ENCODE data around the gene BST2. TPM values are rescaled to one million over a fixed set of nuclear protein-coding genes. Genes with fewer than 3 reads are reported as not detected.
A peak's percentile ranks its signal among the peaks of the same experiment; 100 is the strongest.

BST2 gene
- polyA plus RNA-seq, 3 donors = 225 to 284 (median 272) TPM

DNA sequence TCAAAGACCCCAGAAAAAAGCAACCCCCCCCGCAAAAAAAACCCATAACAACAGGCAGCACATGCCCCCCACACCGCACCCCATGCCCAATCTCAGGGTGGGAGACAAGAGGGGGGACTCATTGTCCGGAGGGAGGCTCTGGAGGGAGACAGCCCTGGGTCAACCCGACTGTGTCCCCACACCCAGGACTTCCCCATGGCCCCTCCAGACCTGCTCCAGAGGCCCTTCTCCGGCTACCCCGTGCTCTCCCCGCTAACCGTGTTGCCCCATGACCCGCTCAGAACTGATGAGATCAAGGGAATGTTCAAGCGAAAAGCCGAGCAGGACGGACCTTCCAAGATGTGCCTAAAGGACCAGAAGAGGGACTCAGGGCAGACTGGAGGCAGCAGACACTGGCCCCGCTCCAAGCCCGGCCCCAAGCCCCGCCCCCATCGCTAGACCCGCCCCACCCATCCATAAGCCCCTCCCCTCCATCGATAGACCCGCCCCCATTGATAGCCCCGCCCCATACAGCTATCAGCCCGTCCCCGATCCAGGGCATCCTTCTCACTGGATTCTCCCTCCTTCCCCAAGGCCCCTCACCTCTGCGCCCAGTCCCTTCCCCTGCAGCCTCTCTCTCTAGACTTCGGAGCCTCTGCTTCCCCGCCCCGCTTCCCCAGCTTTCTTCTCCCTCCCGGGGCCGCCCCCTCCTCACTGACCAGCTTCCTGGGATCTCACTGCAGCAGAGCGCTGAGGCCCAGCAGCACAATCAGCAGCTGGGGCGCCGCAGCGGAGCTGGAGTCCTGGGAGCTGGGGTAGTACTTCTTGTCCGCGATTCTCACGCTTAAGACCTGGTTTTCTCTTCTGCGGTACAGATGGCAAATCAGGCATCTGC lies 2.2 kb downstream of the BST2 start:
- H4K20me1 ChIP-seq (ENCODE audit: insufficient read depth, low read length) = peaks cover 31% of the 10 kb centered on the region
- intact Hi-C loops (cut with micrococcal nuclease) = no loop called here
- Mint-ChIP-seq H3K9me3 (peaks cover 0 to 3% (median 0%) of the 10 kb centered on the region in 7 donors), H3K27me3 (ENCODE audit: low read depth in 3 of 3) (peaks cover 0 to 1% (median 0%) of the 10 kb centered on the region in 3 donors), H3K4me3 (peak overlapping the region; percentile 90 to 94), H3K36me3 (peaks cover 22 to 49% of the 10 kb centered on the region in 2 donors), H3K4me1 (peaks cover 42% of the 10 kb centered on the region), H3K27ac (peak overlapping the region in 4 of 7 donors; percentile 35 to 69 (median 54))
- H3K27ac ChIP-seq (ENCODE audit: low read depth in 1 of 2, low read length in 2 of 2) = no peak overlapping the region
- peaks cover 59% of the 10 kb centered on the region for H3K79me2 ChIP-seq (ENCODE audit: insufficient read depth, low read length)
- no peaks in the 10 kb centered on the region for H3K27me3 ChIP-seq (ENCODE audit: control insufficient read depth in 2 of 2, insufficient read depth in 2 of 2, low read length in 2 of 2)
- peak overlapping the region in 1 of 3 experiments; percentile 93 for H3K4me3 ChIP-seq (replicated peaks in 1 of 3; ENCODE audit: low read depth in 2 of 3, low read length in 3 of 3)
- H3K4me1 ChIP-seq (ENCODE audit: control insufficient read depth in 1 of 2, insufficient read depth in 2 of 2, low read length in 2 of 2) = peaks cover 39 to 50% of the 10 kb centered on the region in 2 donors
- TF ChIP-seq, protein P1, sequence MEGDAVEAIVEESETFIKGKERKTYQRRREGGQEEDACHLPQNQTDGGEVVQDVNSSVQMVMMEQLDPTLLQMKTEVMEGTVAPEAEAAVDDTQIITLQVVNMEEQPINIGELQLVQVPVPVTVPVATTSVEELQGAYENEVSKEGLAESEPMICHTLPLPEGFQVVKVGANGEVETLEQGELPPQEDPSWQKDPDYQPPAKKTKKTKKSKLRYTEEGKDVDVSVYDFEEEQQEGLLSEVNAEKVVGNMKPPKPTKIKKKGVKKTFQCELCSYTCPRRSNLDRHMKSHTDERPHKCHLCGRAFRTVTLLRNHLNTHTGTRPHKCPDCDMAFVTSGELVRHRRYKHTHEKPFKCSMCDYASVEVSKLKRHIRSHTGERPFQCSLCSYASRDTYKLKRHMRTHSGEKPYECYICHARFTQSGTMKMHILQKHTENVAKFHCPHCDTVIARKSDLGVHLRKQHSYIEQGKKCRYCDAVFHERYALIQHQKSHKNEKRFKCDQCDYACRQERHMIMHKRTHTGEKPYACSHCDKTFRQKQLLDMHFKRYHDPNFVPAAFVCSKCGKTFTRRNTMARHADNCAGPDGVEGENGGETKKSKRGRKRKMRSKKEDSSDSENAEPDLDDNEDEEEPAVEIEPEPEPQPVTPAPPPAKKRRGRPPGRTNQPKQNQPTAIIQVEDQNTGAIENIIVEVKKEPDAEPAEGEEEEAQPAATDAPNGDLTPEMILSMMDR (IDR thresholded peaks at IDR 0.05) = no peak
- WGBS (ENCODE audit: insufficient coverage) = 74% methylated on average over 20 of the region's 36 CpGs
- no peaks in the 10 kb centered on the region for H3K9me3 ChIP-seq (replicated peaks in 1 of 2; ENCODE audit: control insufficient read depth in 1 of 2, insufficient read depth in 1 of 2, low read length in 2 of 2)
- no peak overlapping the region for H2AFZ ChIP-seq (ENCODE audit: insufficient read depth, low read depth, low read length, poor library complexity, severe bottlenecking)
- peaks cover 23 to 36% of the 10 kb centered on the region in 2 donors for H3K36me3 ChIP-seq (replicated peaks in 1 of 2; ENCODE audit: control insufficient read depth in 1 of 2, insufficient read depth in 2 of 2, low read length in 2 of 2)
- H3K9ac ChIP-seq (ENCODE audit: insufficient read depth, low read length, poor library complexity, severe bottlenecking) = peak overlapping the region; percentile 85
- peak in 1 of 3 donors; percentile 36 for DNase-seq
- H3K4me2 ChIP-seq (replicated peaks; ENCODE audit: extremely low read depth, low read length, poor library complexity, severe bottlenecking) = peak overlapping the region; percentile 98

DNA sequence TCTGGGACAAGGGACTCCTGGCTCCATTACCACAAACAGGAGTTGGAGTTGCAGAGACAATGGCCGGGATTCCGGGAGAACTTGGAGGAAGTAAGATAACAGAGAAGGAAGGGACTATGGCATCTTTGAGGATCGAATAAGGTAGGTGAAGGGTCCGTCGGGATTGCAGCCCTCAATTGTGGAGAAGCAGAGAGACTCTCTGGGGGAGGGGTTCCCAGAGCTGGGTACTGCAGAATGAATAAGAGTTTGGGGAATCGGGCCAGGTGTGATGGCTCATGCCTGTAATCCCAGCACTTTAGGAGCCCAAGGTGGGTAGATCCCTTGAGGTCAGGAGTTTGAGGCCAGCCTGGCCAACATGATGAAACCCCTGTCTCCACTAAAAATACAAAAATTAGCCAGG lies 3.8 kb downstream of the BST2 start:
- H3K4me3 Mint-ChIP-seq = no peak overlapping the region
- peak overlapping the region in 1 of 7 donors; percentile 52 for H3K27ac Mint-ChIP-seq
- peaks cover 27 to 35% of the 10 kb centered on the region in 2 donors for H3K4me1 ChIP-seq (ENCODE audit: control insufficient read depth in 1 of 2, insufficient read depth in 2 of 2, low read length in 2 of 2)

More for the DNA sequence above, 3.8 kb downstream of the BST2 start:
- Histone ChIP-seq H3K4me2 (replicated peaks; ENCODE audit: extremely low read depth, low read length, poor library complexity, severe bottlenecking) (no peak overlapping the region), H3K79me2 (ENCODE audit: insufficient read depth, low read length) (peaks cover 43% of the 10 kb centered on the region), H4K20me1 (ENCODE audit: insufficient read depth, low read length) (peaks cover 31% of the 10 kb centered on the region), H3K27ac (ENCODE audit: low read depth in 1 of 2, low read length in 2 of 2) (no peak overlapping the region), H3K9ac (ENCODE audit: insufficient read depth, low read length, poor library complexity, severe bottlenecking) (no peak overlapping the region), H2AFZ (ENCODE audit: insufficient read depth, low read depth, low read length, poor library complexity, severe bottlenecking) (no peak overlapping the region), H3K27me3 (ENCODE audit: control insufficient read depth in 2 of 2, insufficient read depth in 2 of 2, low read length in 2 of 2) (no peaks in the 10 kb centered on the region), H3K4me3 (replicated peaks in 1 of 3; ENCODE audit: low read depth in 2 of 3, low read length in 3 of 3) (no peak overlapping the region), H3K9me3 (replicated peaks in 1 of 2; ENCODE audit: control insufficient read depth in 1 of 2, insufficient read depth in 1 of 2, low read length in 2 of 2) (no peaks in the 10 kb centered on the region), H3K36me3 (replicated peaks in 1 of 2; ENCODE audit: control insufficient read depth in 1 of 2, insufficient read depth in 2 of 2, low read length in 2 of 2) (peaks cover 27 to 46% of the 10 kb centered on the region in 2 donors)
- intact Hi-C loops (cut with micrococcal nuclease) = no loop called here
- no peak for DNase-seq
- H3K4me1 Mint-ChIP-seq = peaks cover 27% of the 10 kb centered on the region
- peaks cover 0 to 1% (median 0%) of the 10 kb centered on the region in 3 donors for H3K27me3 Mint-ChIP-seq (ENCODE audit: low read depth in 3 of 3)
- peaks cover 0 to 3% (median 0%) of the 10 kb centered on the region in 7 donors for H3K9me3 Mint-ChIP-seq
- WGBS (ENCODE audit: insufficient coverage) = 100% methylated on average over 1 of the region's 6 CpGs
- peaks cover 29 to 61% of the 10 kb centered on the region in 2 donors for H3K36me3 Mint-ChIP-seq
- TF ChIP-seq, protein P1 (IDR thresholded peaks at IDR 0.05) = no peak

All from CD14-positive monocyte (primary cell).